ENCODE measurements around the gene FITM1. TPM values are rescaled to one million over a fixed set of nuclear protein-coding genes. Genes with fewer than 3 reads are reported as not detected.

The FITM1 gene
- total and polyA plus RNA-seq, 12 donors = 4.6 to 25.7 (median 10.4) TPM

DNA sequence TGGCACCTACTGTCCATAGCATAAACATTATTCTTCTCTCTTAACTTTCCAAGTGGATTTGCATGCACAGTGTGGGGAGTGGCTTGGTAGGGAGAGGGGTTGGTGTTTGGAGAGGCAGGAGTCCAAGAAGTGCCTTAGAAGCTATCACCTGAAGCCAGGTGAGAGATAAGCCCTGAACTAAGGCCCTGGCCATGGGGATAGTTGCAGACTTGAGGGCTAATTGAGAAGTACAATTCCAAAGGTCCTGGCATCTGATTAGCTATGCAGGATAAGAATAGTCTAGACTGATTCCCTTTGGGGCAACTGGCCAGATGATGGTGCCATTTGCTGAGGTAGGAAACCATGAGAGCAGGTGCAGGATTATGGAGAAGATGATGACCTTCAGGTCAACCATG lies 38.4 kb upstream of the FITM1 start:
- no peak for DNase-seq
- peak overlapping the region in 1 of 5 donors; percentile 89 for H3K27ac ChIP-seq
- peaks cover 4 to 21% of the 10 kb centered on the region in 2 donors for H3K4me1 ChIP-seq (replicated peaks in 1 of 2)
- no peak overlapping the region for H3K4me3 ChIP-seq
- H3K9me3 ChIP-seq (replicated peaks in 1 of 3) = no peaks in the 10 kb centered on the region
- TF ChIP-seq, protein P1, sequence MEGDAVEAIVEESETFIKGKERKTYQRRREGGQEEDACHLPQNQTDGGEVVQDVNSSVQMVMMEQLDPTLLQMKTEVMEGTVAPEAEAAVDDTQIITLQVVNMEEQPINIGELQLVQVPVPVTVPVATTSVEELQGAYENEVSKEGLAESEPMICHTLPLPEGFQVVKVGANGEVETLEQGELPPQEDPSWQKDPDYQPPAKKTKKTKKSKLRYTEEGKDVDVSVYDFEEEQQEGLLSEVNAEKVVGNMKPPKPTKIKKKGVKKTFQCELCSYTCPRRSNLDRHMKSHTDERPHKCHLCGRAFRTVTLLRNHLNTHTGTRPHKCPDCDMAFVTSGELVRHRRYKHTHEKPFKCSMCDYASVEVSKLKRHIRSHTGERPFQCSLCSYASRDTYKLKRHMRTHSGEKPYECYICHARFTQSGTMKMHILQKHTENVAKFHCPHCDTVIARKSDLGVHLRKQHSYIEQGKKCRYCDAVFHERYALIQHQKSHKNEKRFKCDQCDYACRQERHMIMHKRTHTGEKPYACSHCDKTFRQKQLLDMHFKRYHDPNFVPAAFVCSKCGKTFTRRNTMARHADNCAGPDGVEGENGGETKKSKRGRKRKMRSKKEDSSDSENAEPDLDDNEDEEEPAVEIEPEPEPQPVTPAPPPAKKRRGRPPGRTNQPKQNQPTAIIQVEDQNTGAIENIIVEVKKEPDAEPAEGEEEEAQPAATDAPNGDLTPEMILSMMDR (IDR thresholded peaks at IDR 0.05) = no peak
- TF ChIP-seq POLR2A (IDR thresholded peaks at IDR 0.05) = no peak
- intact Hi-C loops (cut with DNase I) = loop anchor here (5.0 kb wide), 1 partner anchor 35 kb away; no protein-coding TSS in a partner anchor
- H3K27me3 ChIP-seq = no peaks in the 10 kb centered on the region
- no peaks in the 10 kb centered on the region for H3K36me3 ChIP-seq (replicated peaks in 1 of 2)

DNA sequence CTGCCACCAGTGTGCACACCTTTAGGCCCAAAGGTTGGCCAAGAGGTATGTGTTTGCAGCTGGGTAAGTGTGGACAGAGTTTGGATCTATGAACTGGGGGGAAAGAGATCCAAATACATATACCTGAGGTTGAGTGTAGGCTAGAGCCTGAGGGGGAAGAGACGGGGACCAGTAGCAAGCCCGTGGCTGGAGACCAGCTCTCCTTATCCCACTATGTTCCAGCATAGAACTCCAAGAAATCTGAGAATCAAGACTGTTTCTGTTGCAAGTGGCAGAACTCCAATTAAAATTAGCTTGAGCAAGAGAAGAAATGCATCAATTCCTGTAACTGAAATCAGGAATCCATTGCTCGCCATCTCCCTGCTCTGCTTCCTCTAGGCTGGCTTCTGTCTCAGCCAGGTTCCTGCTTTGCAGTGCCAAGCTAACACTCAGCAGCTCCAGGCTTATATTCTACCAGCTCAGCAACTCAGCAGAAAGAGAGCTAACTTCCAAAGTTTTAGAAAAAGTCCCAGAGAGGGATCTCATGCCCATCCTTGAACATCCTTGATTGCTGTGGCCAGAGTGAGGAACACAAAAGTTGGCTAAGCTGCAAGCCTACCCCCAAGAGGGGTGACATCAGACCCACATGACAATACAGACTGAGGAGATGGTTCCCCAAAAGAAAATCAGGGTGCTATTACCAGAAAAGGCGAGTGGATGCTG lies 37.8 kb upstream of the FITM1 start:
- Histone ChIP-seq H3K36me3 (replicated peaks in 1 of 2) (no peaks in the 10 kb centered on the region), H3K4me3 (no peak overlapping the region), H3K27me3 (no peaks in the 10 kb centered on the region), H3K9me3 (replicated peaks in 1 of 3) (no peaks in the 10 kb centered on the region), H3K4me1 (replicated peaks in 1 of 2) (peaks cover 4 to 21% of the 10 kb centered on the region in 2 donors), H3K27ac (peak overlapping the region in 2 of 5 donors; percentile 89 to 91)
- DNase-seq = no peak
- TF ChIP-seq, protein P1 (IDR thresholded peaks at IDR 0.05) = no peak
- TF ChIP-seq POLR2A (IDR thresholded peaks at IDR 0.05) = no peak
- WGBS, 4 donors = 80 to 85% (median 83%) methylated on average over 4 of the region's 4 CpGs
- intact Hi-C loops (cut with DNase I) = loop anchor here (5.0 kb wide), 1 partner anchor 35 kb away; no protein-coding TSS in a partner anchor

DNA sequence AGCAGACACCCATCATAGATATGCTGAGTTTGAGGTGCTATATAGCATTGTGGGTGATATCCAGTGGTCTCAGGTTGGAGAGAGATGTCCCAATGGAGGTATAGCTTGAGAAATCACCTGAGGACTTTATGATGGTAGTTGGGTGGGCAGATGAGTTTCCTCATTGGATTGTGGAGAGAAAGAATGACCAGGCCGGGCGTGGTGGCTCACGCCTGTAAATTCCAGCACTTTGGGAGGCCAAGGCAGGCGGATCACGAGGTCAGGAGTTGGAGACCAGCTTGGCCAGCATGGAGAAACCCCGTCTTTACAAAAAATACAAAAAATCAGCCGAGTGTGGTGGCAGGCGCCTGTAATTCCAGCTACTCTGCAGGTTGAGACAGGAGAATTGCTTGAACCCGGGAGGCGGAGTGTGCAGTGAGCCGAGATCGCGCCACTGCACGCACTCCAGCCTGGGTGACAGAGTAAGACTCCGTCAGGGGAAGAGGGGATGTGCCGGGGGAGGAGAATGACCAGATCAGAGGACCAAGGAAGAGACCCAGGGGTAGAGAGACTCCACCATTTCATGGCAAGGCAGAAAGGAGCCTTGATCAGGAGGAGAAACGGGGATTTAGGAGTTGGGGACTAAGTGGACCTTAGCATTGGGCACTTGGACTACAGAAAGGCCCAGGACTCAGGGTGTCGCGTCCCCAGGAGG lies 37.1 kb upstream of the FITM1 start:
- Histone ChIP-seq H3K36me3 (replicated peaks in 1 of 2) (peaks cover 0 to 6% of the 10 kb centered on the region in 2 donors), H3K4me1 (replicated peaks in 1 of 2) (peaks cover 4 to 21% of the 10 kb centered on the region in 2 donors), H3K9me3 (replicated peaks in 1 of 3) (no peaks in the 10 kb centered on the region), H3K27me3 (no peaks in the 10 kb centered on the region), H3K4me3 (peak overlapping the region in 2 of 4 donors; percentile 82 to 96), H3K27ac (peak overlapping the region in 4 of 5 donors; percentile 83 to 91 (median 90))
- TF ChIP-seq, protein P1 (IDR thresholded peaks at IDR 0.05) = peak in 1 of 6 experiments; percentile 9
- no peak for TF ChIP-seq POLR2A (IDR thresholded peaks at IDR 0.05)
- intact Hi-C loops (cut with DNase I) = loop anchor here (5.0 kb wide), 1 partner anchor 36 kb away; no protein-coding TSS in a partner anchor
- 81 to 90% (median 87%) methylated on average over 15 to 19 of the region's 19 CpGs for WGBS, 4 donors
- DNase-seq = no peak
